ENCODE measurements around the gene FAM53B. TPM values are rescaled to one million over a fixed set of nuclear protein-coding genes. Genes with fewer than 3 reads are reported as not detected.
A peak's percentile ranks its signal among the peaks of the same experiment; 100 is the strongest.

FAM53B gene
- total RNA-seq, 1 donor from 2014 or later: 53.4 TPM

DNA sequence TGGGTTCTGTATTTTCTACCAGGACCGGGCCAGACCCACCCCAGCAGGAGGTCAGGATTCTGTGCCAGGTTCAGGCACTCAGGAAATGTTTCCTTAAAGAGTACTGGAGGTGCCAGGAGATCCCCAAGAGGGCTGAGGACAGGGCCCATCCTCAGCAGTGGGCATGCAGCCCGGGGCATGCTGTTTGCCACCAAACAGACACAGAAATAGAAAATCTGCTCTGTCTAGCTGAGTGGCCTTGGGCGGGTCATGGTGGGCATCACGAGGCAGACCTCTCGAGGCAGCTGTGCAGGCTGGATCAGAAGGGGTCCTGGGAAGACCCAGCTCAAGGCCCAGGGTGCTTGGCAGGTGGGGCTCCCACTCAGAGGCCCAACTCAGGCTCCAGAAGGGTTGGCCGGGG, 105.0 kb downstream of the FAM53B start:
- TF ChIP-seq, protein P1, sequence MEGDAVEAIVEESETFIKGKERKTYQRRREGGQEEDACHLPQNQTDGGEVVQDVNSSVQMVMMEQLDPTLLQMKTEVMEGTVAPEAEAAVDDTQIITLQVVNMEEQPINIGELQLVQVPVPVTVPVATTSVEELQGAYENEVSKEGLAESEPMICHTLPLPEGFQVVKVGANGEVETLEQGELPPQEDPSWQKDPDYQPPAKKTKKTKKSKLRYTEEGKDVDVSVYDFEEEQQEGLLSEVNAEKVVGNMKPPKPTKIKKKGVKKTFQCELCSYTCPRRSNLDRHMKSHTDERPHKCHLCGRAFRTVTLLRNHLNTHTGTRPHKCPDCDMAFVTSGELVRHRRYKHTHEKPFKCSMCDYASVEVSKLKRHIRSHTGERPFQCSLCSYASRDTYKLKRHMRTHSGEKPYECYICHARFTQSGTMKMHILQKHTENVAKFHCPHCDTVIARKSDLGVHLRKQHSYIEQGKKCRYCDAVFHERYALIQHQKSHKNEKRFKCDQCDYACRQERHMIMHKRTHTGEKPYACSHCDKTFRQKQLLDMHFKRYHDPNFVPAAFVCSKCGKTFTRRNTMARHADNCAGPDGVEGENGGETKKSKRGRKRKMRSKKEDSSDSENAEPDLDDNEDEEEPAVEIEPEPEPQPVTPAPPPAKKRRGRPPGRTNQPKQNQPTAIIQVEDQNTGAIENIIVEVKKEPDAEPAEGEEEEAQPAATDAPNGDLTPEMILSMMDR (IDR thresholded peaks at IDR 0.05; ENCODE audit: borderline replicate concordance): no peak
- peak overlapping the region; percentile 86 for H3K27ac ChIP-seq (replicated peaks)
- H3K4me1 ChIP-seq: peaks cover 90% of the 10 kb centered on the region
- H3K4me3 ChIP-seq: no peak overlapping the region
- peaks cover 5% of the 10 kb centered on the region for H3K9me3 ChIP-seq (replicated peaks)
- H3K27me3 ChIP-seq (ENCODE audit: low read depth): no peaks in the 10 kb centered on the region
- intact Hi-C loops (cut with micrococcal nuclease): no loop called here
- H3K36me3 ChIP-seq: peaks cover 5% of the 10 kb centered on the region
- DNase-seq: no peak

DNA sequence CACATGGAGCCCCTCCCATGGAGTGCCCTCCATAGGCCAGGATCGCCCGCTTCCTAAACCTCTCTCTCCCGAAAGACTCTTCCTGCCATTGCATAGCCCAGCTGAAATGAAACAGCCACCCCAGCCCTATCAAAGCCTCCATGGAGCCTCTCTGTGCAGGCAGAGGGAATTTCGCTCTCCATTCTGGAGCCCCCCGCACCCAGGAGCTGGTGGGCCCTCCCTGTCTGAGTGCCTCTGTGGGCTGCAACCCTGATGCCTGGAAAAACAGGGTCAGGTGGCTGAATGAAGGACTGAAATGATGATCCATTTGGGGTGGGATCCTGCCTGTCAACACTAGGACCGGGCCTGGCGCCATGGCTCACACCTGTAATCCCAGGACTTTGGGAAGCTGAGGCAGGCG, 106.4 kb downstream of the FAM53B start:
- H3K4me3 ChIP-seq: no peak overlapping the region
- intact Hi-C loops (cut with micrococcal nuclease): no loop called here

DNA sequence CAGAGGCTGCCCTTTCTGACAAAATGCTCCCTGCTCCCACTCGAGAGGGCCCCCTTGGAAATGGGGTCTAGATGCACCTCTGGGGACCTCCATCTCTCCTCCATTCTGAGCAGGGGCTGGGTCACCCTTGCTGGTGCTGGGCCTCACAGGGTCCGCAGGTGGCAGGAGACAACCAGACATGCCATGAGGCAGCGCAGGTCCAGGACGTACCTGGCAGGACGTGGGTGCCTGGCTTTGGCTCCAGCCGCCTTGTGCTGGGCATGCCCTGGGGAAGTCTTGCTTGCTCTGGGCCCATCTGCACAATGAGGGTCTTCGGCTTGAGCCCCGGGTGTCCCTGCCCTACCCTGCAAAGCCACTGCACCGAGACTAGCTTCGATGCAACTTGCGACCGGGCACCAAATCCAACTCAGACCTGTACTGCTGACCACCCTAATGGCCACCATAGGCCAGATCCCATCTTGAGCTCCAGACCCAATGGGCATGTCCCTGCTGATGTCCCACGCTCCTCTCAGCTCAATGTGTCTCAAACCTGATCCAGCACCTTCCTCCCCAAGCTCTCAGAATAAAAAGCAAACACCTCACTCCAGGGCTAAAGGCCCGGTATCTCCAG, 107.0 kb downstream of the FAM53B start:
- H3K4me1 ChIP-seq: peaks cover 82% of the 10 kb centered on the region
- TF ChIP-seq, protein P1 (IDR thresholded peaks at IDR 0.05; ENCODE audit: borderline replicate concordance): no peak
- no peak overlapping the region for H3K27ac ChIP-seq (replicated peaks)
- no peak for DNase-seq
- no peaks in the 10 kb centered on the region for H3K27me3 ChIP-seq (ENCODE audit: low read depth)
- H3K36me3 ChIP-seq: peaks cover 5% of the 10 kb centered on the region
- H3K4me3 ChIP-seq: no peak overlapping the region
- peaks cover 5% of the 10 kb centered on the region for H3K9me3 ChIP-seq (replicated peaks)
- intact Hi-C loops (cut with micrococcal nuclease): no loop called here

More for the DNA sequence above, 106.4 kb downstream of the FAM53B start:
- no peaks in the 10 kb centered on the region for H3K27me3 ChIP-seq (ENCODE audit: low read depth)
- TF ChIP-seq, protein P1 (IDR thresholded peaks at IDR 0.05; ENCODE audit: borderline replicate concordance): no peak
- peaks cover 5% of the 10 kb centered on the region for H3K9me3 ChIP-seq (replicated peaks)
- no peak for DNase-seq
- H3K36me3 ChIP-seq: peaks cover 5% of the 10 kb centered on the region
- peaks cover 82% of the 10 kb centered on the region for H3K4me1 ChIP-seq
- H3K27ac ChIP-seq (replicated peaks): no peak overlapping the region

DNA sequence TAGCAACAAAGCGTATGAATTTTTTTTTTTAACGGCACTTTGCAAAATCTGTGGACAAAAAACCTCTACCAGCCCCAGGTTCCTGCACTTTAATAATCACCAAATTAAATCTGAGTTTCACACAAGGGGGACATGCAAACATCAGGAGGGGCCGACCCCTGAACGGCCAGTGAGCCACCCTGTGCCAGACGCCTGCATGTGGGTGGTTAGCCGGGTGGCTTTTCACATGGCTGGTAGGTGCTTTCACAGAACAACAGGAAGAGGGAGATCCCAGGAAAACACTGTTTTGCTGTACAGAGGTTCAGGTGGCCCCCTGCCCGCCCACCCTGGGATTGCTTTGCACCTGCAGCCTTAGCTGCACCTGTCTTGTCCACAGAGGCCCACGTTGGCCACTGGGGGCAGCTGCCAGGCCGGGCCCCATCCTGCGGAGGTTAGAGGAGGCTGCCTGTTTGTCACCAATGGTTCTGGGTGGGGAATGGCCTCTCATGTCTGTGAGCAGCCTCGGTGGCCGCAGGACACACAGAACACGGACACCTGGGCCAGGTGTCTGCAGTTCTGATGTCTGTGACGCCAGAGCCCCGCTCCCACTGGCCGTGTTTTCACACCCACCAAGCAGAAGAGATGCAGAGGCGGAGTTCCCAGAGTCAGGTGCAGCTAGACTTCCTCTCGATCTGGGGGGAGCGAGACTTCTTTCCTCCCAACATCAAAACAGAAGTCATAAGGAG, 107.7 kb downstream of the FAM53B start:
- H3K4me1 ChIP-seq: peaks cover 82% of the 10 kb centered on the region
- H3K4me3 ChIP-seq: no peak overlapping the region
- intact Hi-C loops (cut with micrococcal nuclease): no loop called here
- H3K9me3 ChIP-seq (replicated peaks): peaks cover 5% of the 10 kb centered on the region
- peaks cover 5% of the 10 kb centered on the region for H3K36me3 ChIP-seq
- TF ChIP-seq, protein P1 (IDR thresholded peaks at IDR 0.05; ENCODE audit: borderline replicate concordance): no peak
- DNase-seq: no peak
- no peaks in the 10 kb centered on the region for H3K27me3 ChIP-seq (ENCODE audit: low read depth)
- H3K27ac ChIP-seq (replicated peaks): peak overlapping the region; percentile 37

DNA sequence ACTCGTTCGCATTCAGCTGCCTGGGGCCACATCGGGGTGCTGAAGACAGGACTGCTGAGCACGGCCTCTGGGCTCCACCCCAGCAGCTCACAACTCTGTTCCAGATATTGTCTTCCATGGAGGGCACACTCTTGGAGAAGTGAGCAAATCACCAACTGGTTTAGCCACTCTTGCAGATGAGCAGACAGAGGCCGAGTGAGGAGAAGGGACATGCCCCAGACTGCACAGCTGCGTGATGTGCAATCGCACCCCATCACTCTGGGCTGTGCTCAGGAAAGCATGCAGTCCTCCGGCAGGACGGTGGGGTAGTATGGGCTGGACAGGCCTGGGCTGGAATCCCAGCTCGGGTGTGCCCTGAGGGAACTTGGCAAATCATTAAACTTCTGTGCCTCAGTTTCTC, 111.6 kb downstream of the FAM53B start:
- Histone ChIP-seq H3K36me3 (peaks cover 5% of the 10 kb centered on the region), H3K4me3 (no peak overlapping the region), H3K27ac (replicated peaks) (peak overlapping the region; percentile 66), H3K9me3 (replicated peaks) (peaks cover 5% of the 10 kb centered on the region), H3K27me3 (ENCODE audit: low read depth) (no peaks in the 10 kb centered on the region), H3K4me1 (peaks cover 82% of the 10 kb centered on the region)
- TF ChIP-seq, protein P1 (IDR thresholded peaks at IDR 0.05; ENCODE audit: borderline replicate concordance): no peak
- intact Hi-C loops (cut with micrococcal nuclease): no loop called here
- DNase-seq: no peak
